Measurements from ENCODE around the gene HLA-DQB1. TPM values are rescaled to one million over a fixed set of nuclear protein-coding genes. Genes with fewer than 3 reads are reported as not detected.
"Not testable (repeated sequence)": the region's sequence is repeated elsewhere in the genome, so short reads cannot be mapped to it uniquely, and the experiment has no call there.

HLA-DQB1 gene
- total and polyA plus RNA-seq, 4 donors, result 0.30 to 6.9 (median 1.8) TPM

DNA sequence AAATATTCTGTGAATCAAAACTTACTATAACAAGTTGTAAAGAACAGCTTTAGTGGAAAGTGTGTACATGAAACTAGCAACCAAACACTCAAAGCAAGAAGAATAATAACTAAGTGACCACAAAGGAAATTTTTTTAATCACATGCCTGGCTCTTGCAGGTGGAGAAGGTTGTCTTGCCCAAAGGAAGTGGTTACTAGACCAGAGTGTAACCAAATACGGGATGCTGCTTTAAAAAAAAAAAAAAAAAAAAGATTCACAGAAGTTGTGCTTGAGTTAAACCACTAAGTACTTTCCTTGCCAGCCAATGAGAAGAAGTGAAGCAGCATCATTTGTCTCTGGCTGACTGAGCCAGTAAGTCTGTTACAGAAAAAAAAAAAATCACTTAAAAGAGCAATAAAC lies 19.1 kb upstream of the HLA-DQB1 start:
- DNase-seq (ENCODE audit: low read depth in 4 of 6, low spot score in 6 of 6), result no peak
- no peaks in the 10 kb centered on the region for H3K4me1 ChIP-seq (ENCODE audit: control insufficient read depth, insufficient read depth, low read length)
- no peaks in the 10 kb centered on the region for H3K27me3 ChIP-seq (ENCODE audit: control insufficient read depth, insufficient read depth, low read length)
- H3K27ac ChIP-seq (ENCODE audit: low read depth, low read length), result no peak overlapping the region
- H3K4me3 ChIP-seq (ENCODE audit: low read depth, low read length), result no peak overlapping the region
- H3K36me3 ChIP-seq (ENCODE audit: control insufficient read depth, insufficient read depth, low read length), result no peaks in the 10 kb centered on the region
- no peaks in the 10 kb centered on the region for H3K9me3 ChIP-seq (ENCODE audit: control insufficient read depth, insufficient read depth, low read length)
- no CpG with 5 or more reads among the region's 1 CpG for WGBS (ENCODE audit: insufficient coverage)

GRCh38 chr6:32684246-32684645 lies 17.8 kb upstream of the HLA-DQB1 start:
- H3K4me1 ChIP-seq (ENCODE audit: control insufficient read depth, insufficient read depth, low read length), result no peaks in the 10 kb centered on the region
- DNase-seq (ENCODE audit: low read depth in 4 of 6, low spot score in 6 of 6), result no peak
- H3K27me3 ChIP-seq (ENCODE audit: control insufficient read depth, insufficient read depth, low read length), result no peaks in the 10 kb centered on the region
- H3K9me3 ChIP-seq (ENCODE audit: control insufficient read depth, insufficient read depth, low read length), result no peaks in the 10 kb centered on the region
- no peak overlapping the region for H3K27ac ChIP-seq (ENCODE audit: low read depth, low read length)
- no peak overlapping the region for H3K4me3 ChIP-seq (ENCODE audit: low read depth, low read length)
- H3K36me3 ChIP-seq (ENCODE audit: control insufficient read depth, insufficient read depth, low read length), result no peaks in the 10 kb centered on the region
- WGBS (ENCODE audit: insufficient coverage), result no CpG with 5 or more reads among the region's 3 CpGs

DNA sequence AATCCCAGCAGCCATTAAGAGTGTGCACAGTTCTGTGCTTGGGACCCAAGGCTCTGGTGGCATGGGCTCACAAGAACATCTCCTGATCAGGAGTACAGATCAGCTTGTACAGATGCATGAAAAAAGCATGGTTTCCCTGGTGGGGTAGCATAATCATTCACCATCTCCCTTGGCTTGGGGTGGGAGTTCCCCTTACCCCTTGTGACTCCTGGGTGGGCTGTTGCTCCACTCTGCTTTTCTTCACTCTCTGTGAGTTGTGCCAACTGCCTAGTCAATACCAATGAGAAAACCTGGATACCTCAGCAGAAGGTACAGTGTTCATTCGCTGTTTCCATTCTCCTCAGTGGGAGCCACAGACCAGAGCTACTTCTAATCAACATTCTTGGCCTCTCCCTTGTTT lies 13.6 kb upstream of the HLA-DQB1 start:
- Histone ChIP-seq H3K36me3 (ENCODE audit: control insufficient read depth, insufficient read depth, low read length) (no peaks in the 10 kb centered on the region), H3K27ac (ENCODE audit: low read depth, low read length) (no peak overlapping the region), H3K4me3 (ENCODE audit: low read depth, low read length) (no peak overlapping the region), H3K4me1 (ENCODE audit: control insufficient read depth, insufficient read depth, low read length) (no peaks in the 10 kb centered on the region), H3K27me3 (ENCODE audit: control insufficient read depth, insufficient read depth, low read length) (no peaks in the 10 kb centered on the region), H3K9me3 (ENCODE audit: control insufficient read depth, insufficient read depth, low read length) (no peaks in the 10 kb centered on the region)
- no CpG with 5 or more reads among the region's 1 CpG for WGBS (ENCODE audit: insufficient coverage)
- DNase-seq (ENCODE audit: low read depth in 4 of 6, low spot score in 6 of 6), result no peak

GRCh38 chr6:32679492-32679891 lies 13.0 kb upstream of the HLA-DQB1 start:
- no peak overlapping the region for H3K27ac ChIP-seq (ENCODE audit: low read depth, low read length)
- no peaks in the 10 kb centered on the region for H3K4me1 ChIP-seq (ENCODE audit: control insufficient read depth, insufficient read depth, low read length)
- H3K4me3 ChIP-seq (ENCODE audit: low read depth, low read length), result no peak overlapping the region
- no peaks in the 10 kb centered on the region for H3K9me3 ChIP-seq (ENCODE audit: control insufficient read depth, insufficient read depth, low read length)
- no peak for DNase-seq (ENCODE audit: low read depth in 4 of 6, low spot score in 6 of 6)
- H3K36me3 ChIP-seq (ENCODE audit: control insufficient read depth, insufficient read depth, low read length), result no peaks in the 10 kb centered on the region
- no peaks in the 10 kb centered on the region for H3K27me3 ChIP-seq (ENCODE audit: control insufficient read depth, insufficient read depth, low read length)
- WGBS (ENCODE audit: insufficient coverage), result no CpG with 5 or more reads among the region's 4 CpGs

GRCh38 chr6:32674123-32674522 lies 7.7 kb upstream of the HLA-DQB1 start:
- not testable (repeated sequence) for H3K4me1 ChIP-seq (ENCODE audit: control insufficient read depth, insufficient read depth, low read length); H3K4me3 ChIP-seq (ENCODE audit: low read depth, low read length); H3K9me3 ChIP-seq (ENCODE audit: control insufficient read depth, insufficient read depth, low read length); H3K27me3 ChIP-seq (ENCODE audit: control insufficient read depth, insufficient read depth, low read length); DNase-seq (ENCODE audit: low read depth in 4 of 6, low spot score in 6 of 6); H3K27ac ChIP-seq (ENCODE audit: low read depth, low read length); H3K36me3 ChIP-seq (ENCODE audit: control insufficient read depth, insufficient read depth, low read length)
- WGBS (ENCODE audit: insufficient coverage), result no CpG with 5 or more reads among the region's 7 CpGs

- not testable (repeated sequence) for H3K4me1 ChIP-seq (ENCODE audit: control insufficient read depth, insufficient read depth, low read length); H3K36me3 ChIP-seq (ENCODE audit: control insufficient read depth, insufficient read depth, low read length); H3K4me3 ChIP-seq (ENCODE audit: low read depth, low read length); H3K27ac ChIP-seq (ENCODE audit: low read depth, low read length); H3K27me3 ChIP-seq (ENCODE audit: control insufficient read depth, insufficient read depth, low read length); DNase-seq (ENCODE audit: low read depth in 4 of 6, low spot score in 6 of 6); H3K9me3 ChIP-seq (ENCODE audit: control insufficient read depth, insufficient read depth, low read length)
- no CpG with 5 or more reads among the region's 2 CpGs for WGBS (ENCODE audit: insufficient coverage)
Measured at GRCh38 chr6:32671908-32672307, 5.5 kb upstream of the HLA-DQB1 start.

- H3K9me3 ChIP-seq (ENCODE audit: control insufficient read depth, insufficient read depth, low read length), result no peaks in the 10 kb centered on the region
Measured at GRCh38 chr6:32669893-32670292, 3.4 kb upstream of the HLA-DQB1 start.

GRCh38 chr6:32669240-32669639 lies 2.8 kb upstream of the HLA-DQB1 start:
- Histone ChIP-seq H3K9me3 (ENCODE audit: control insufficient read depth, insufficient read depth, low read length) (no peaks in the 10 kb centered on the region), H3K4me1 (ENCODE audit: control insufficient read depth, insufficient read depth, low read length) (no peaks in the 10 kb centered on the region), H3K36me3 (ENCODE audit: control insufficient read depth, insufficient read depth, low read length) (no peaks in the 10 kb centered on the region), H3K4me3 (ENCODE audit: low read depth, low read length) (no peak overlapping the region), H3K27me3 (ENCODE audit: control insufficient read depth, insufficient read depth, low read length) (peaks cover 7% of the 10 kb centered on the region), H3K27ac (ENCODE audit: low read depth, low read length) (no peak overlapping the region)
- DNase-seq (ENCODE audit: low read depth in 4 of 6, low spot score in 6 of 6), result no peak
- WGBS (ENCODE audit: insufficient coverage), result 0% methylated on average over 2 of the region's 4 CpGs

More at GRCh38 chr6:32669893-32670292, 3.4 kb upstream of the HLA-DQB1 start:
- Histone ChIP-seq H3K27ac (ENCODE audit: low read depth, low read length) (no peak overlapping the region), H3K36me3 (ENCODE audit: control insufficient read depth, insufficient read depth, low read length) (no peaks in the 10 kb centered on the region), H3K27me3 (ENCODE audit: control insufficient read depth, insufficient read depth, low read length) (peaks cover 5% of the 10 kb centered on the region), H3K4me1 (ENCODE audit: control insufficient read depth, insufficient read depth, low read length) (no peaks in the 10 kb centered on the region), H3K4me3 (ENCODE audit: low read depth, low read length) (no peak overlapping the region)
- DNase-seq (ENCODE audit: low read depth in 4 of 6, low spot score in 6 of 6), result no peak

- no peaks in the 10 kb centered on the region for H3K4me1 ChIP-seq (ENCODE audit: control insufficient read depth, insufficient read depth, low read length)
- WGBS (ENCODE audit: insufficient coverage), result 85% methylated on average over 3 of the region's 5 CpGs
Measured at GRCh38 chr6:32668226-32668747, 1.8 kb upstream of the HLA-DQB1 start.

DNA sequence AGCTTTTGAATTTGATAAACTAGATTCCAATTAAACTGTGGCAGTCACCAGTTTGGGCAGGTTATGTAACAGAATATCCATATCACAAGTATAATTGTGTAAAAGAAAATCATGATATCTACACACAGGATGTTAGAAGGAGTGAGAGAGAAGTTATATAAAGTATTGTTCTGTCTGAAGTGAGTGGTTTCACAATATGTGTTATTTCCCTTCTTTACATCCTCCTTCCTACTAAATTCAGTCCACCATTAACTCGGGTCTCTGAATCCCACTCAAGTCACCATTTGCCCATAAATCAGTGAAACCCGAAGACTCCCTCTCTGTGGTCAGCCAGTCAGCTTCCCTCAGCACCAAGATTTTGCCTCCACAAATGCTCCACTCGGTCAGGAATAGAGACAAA lies 796 bp downstream of the HLA-DQB1 start:
- no peak for DNase-seq (ENCODE audit: low read depth in 4 of 6, low spot score in 6 of 6)
- Histone ChIP-seq H3K27ac (ENCODE audit: low read depth, low read length) (no peak overlapping the region), H3K4me3 (ENCODE audit: low read depth, low read length) (peak overlapping the region; percentile 5), H3K9me3 (ENCODE audit: control insufficient read depth, insufficient read depth, low read length) (no peaks in the 10 kb centered on the region), H3K36me3 (ENCODE audit: control insufficient read depth, insufficient read depth, low read length) (no peaks in the 10 kb centered on the region), H3K4me1 (ENCODE audit: control insufficient read depth, insufficient read depth, low read length) (no peaks in the 10 kb centered on the region), H3K27me3 (ENCODE audit: control insufficient read depth, insufficient read depth, low read length) (peaks cover 7% of the 10 kb centered on the region)
- WGBS (ENCODE audit: insufficient coverage), result 17% methylated on average over 3 of the region's 3 CpGs

More at GRCh38 chr6:32668226-32668747, 1.8 kb upstream of the HLA-DQB1 start:
- H3K4me3 ChIP-seq (ENCODE audit: low read depth, low read length), result no peak overlapping the region
- H3K27ac ChIP-seq (ENCODE audit: low read depth, low read length), result no peak overlapping the region
- peak in 1 of 6 donors; percentile 33 for DNase-seq (ENCODE audit: low read depth in 4 of 6, low spot score in 6 of 6)
- H3K27me3 ChIP-seq (ENCODE audit: control insufficient read depth, insufficient read depth, low read length), result peaks cover 7% of the 10 kb centered on the region
- no peaks in the 10 kb centered on the region for H3K9me3 ChIP-seq (ENCODE audit: control insufficient read depth, insufficient read depth, low read length)
- no peaks in the 10 kb centered on the region for H3K36me3 ChIP-seq (ENCODE audit: control insufficient read depth, insufficient read depth, low read length)
